ENCODE results near the gene PRKACA.

DNA sequence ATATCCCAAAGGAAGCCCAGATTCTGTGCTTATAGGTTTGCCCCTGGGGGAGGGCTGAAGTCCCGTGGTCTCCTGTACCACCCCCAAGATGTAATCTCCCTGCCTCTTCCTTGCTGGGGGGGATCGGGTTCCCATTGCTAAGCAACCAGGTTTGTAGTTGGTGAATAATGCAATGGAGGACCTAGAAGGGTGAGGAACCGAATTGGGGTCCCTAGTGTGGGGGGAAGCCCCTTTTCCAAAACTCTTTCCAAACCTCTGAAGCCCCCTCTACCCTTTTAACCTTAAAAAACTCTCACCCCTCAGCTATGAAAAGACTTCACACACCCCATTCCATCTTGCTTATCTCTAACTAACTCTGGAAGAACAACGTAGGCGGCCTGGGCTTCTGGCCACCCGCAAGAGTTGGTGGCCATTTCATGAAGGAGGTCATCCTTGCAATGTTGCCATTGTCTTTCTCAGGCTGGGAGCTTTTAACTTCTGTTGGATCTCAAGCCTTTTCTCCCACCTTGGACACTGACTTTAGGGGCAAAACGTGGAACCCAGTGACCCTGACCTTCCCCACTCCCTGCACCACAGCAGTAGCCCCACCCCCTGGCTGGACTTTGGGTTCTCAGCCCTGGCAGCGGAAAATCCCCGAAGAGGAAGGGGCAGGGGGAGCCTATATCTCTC lies 56.3 kb downstream of the PRKACA start:
- TF ChIP-seq, protein P1, sequence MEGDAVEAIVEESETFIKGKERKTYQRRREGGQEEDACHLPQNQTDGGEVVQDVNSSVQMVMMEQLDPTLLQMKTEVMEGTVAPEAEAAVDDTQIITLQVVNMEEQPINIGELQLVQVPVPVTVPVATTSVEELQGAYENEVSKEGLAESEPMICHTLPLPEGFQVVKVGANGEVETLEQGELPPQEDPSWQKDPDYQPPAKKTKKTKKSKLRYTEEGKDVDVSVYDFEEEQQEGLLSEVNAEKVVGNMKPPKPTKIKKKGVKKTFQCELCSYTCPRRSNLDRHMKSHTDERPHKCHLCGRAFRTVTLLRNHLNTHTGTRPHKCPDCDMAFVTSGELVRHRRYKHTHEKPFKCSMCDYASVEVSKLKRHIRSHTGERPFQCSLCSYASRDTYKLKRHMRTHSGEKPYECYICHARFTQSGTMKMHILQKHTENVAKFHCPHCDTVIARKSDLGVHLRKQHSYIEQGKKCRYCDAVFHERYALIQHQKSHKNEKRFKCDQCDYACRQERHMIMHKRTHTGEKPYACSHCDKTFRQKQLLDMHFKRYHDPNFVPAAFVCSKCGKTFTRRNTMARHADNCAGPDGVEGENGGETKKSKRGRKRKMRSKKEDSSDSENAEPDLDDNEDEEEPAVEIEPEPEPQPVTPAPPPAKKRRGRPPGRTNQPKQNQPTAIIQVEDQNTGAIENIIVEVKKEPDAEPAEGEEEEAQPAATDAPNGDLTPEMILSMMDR (conservative IDR thresholded peaks at IDR 0.05; ENCODE audit: low read depth, low read length): no peak
- no peak for TF ChIP-seq EZH2 (IDR thresholded peaks at IDR 0.05; ENCODE audit: borderline replicate concordance, low read depth, low read length, poor library complexity, severe bottlenecking)

Measured in A673 (cell line).